HepG2 (cell line): Measurements from ENCODE around the gene WWC1. TPM values are rescaled to one million over a fixed set of nuclear protein-coding genes. Genes with fewer than 3 reads are reported as not detected.

ENCODE experiments used
- AKNA ChIP-seq: sonication (generic); formaldehyde crosslinking; IDR thresholded peaks from 2 replicates; pipeline ENCODE4 v1.4.0; 2020; ENCODE audit warnings: missing genetic modification reagents, borderline replicate concordance
- BCLAF1 ChIP-seq: fragments of 450-650 bp; IDR thresholded peaks from 2 replicates; pipeline ENCODE4 v1.6.1; 2017; ENCODE audit warnings: mild to moderate bottlenecking
- DDIT3 ChIP-seq: sonication (generic); formaldehyde crosslinking; IDR thresholded peaks from 2 replicates; pipeline ENCODE4 v1.4.0; 2020; ENCODE audit warnings: mild to moderate bottlenecking, missing genetic modification reagents
- NCOA2 ChIP-seq: sonication (generic); formaldehyde crosslinking; IDR thresholded peaks from 2 replicates; pipeline ENCODE4 v1.8.0; 2022; ENCODE audit warnings: inconsistent platforms
- RFX1 ChIP-seq: fragments of 450-650 bp; IDR thresholded peaks from 2 replicates; pipeline ENCODE4 v1.6.1; 2017
- SIX4 ChIP-seq: sonication (generic); formaldehyde crosslinking; IDR thresholded peaks from 2 replicates; pipeline ENCODE4 v1.4.0; 2020; ENCODE audit warnings: missing genetic modification reagents
- SKI ChIP-seq: fragments of 450-650 bp; IDR thresholded peaks from one replicate; pipeline ENCODE4 v1.6.1; 2018; ENCODE audit warnings: mild to moderate bottlenecking; ENCODE audit not compliant: partially characterized antibody
- SNAPC4 ChIP-seq: sonication (generic); formaldehyde crosslinking; IDR thresholded peaks from 2 replicates; pipeline ENCODE4 v1.4.0; 2020; ENCODE audit warnings: mild to moderate bottlenecking, missing genetic modification reagents
- SRF ChIP-seq: IDR thresholded peaks from 2 replicates; pipeline ENCODE4 v1.6.1; 2011; ENCODE audit warnings: mild to moderate bottlenecking, low read depth, low read length, moderate library complexity
- polyA plus RNA-seq, 8 experiments: library from polyadenylated mRNA; depleted of rRNA in 3 of 8; stranded (reverse) in 7 of 8; unstranded in 1 of 8; fragments of >200 nt; fragmentation: Illumina TruSeq in 4 of 8; extraction: Trizol in 4 of 8; gene quantifications; 2 replicates each; pipeline versions ENCODE4 v1.2.1 to v1.2.3, GENCODE V29; 2011 to 2016; ENCODE audit warnings: low read depth in 4 of 8, missing spikeins in 1 of 8, mixed read lengths in 1 of 8; ENCODE audit not compliant: insufficient read depth in 1 of 8
- total RNA-seq, 5 experiments: library from RNA; depleted of rRNA; stranded (reverse); fragments of >200 nt; fragmentation: Illumina TruSeq; extraction: Trizol; gene quantifications; 2 replicates each; pipeline ENCODE4 v1.2.3, GENCODE V29; 2016; ENCODE audit warnings: low read depth in 1 of 5
- TF ChIP-seq, protein P1 (sequence below): sonication (generic); formaldehyde crosslinking; IDR thresholded peaks from 2 replicates; pipeline ENCODE4 v1.8.0; 2022; ENCODE audit warnings: mild to moderate bottlenecking, missing genetic modification reagents, borderline replicate concordance
- TF ChIP-seq, protein P2 (sequence below): sonication (generic); formaldehyde crosslinking; IDR thresholded peaks from 2 replicates; pipeline ENCODE4 v1.5.0; 2020; ENCODE audit warnings: mild to moderate bottlenecking, missing genetic modification reagents, moderate library complexity

Gene WWC1
- total and polyA plus RNA-seq, 2 of the 13 experiments (the other 11 are each of a cell fraction or from before 2014, with no cell fraction given) = 8.3 to 17.9 TPM

GRCh38 chr5:168362097-168362885 is 70.8 kb downstream of the WWC1 start (continued):
- no peak for TF ChIP-seq DDIT3
- TF ChIP-seq AKNA (CRISPR knock-in tag) = no peak
- no peak for TF ChIP-seq BCLAF1
- TF ChIP-seq, protein P1, sequence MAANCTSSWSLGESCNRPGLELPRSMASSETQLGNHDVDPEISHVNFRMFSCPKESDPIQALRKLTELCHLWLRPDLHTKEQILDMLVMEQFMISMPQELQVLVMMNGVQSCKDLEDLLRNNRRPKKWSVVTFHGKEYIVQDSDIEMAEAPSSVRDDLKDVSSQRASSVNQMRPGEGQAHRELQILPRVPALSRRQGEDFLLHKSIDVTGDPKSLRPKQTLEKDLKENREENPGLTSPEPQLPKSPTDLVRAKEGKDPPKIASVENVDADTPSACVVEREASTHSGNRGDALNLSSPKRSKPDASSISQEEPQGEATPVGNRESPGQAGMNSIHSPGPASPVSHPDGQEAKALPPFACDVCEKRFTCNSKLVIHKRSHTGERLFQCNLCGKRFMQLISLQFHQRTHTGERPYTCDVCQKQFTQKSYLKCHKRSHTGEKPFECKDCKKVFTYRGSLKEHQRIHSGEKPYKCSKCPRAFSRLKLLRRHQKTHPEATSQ (CRISPR knock-in tag) = no peak
- no peak for TF ChIP-seq RFX1
- TF ChIP-seq SIX4 (CRISPR knock-in tag) = peak; percentile 38; the same call in 1 of the 2 replicates
- peak; percentile 76 for TF ChIP-seq NCOA2 (CRISPR knock-in tag)
- TF ChIP-seq, protein P2, sequence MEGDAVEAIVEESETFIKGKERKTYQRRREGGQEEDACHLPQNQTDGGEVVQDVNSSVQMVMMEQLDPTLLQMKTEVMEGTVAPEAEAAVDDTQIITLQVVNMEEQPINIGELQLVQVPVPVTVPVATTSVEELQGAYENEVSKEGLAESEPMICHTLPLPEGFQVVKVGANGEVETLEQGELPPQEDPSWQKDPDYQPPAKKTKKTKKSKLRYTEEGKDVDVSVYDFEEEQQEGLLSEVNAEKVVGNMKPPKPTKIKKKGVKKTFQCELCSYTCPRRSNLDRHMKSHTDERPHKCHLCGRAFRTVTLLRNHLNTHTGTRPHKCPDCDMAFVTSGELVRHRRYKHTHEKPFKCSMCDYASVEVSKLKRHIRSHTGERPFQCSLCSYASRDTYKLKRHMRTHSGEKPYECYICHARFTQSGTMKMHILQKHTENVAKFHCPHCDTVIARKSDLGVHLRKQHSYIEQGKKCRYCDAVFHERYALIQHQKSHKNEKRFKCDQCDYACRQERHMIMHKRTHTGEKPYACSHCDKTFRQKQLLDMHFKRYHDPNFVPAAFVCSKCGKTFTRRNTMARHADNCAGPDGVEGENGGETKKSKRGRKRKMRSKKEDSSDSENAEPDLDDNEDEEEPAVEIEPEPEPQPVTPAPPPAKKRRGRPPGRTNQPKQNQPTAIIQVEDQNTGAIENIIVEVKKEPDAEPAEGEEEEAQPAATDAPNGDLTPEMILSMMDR (CRISPR knock-in tag) = 0 out of 2 replicates have a peak, but pooled peaks have one; percentile 10
- no peak for TF ChIP-seq SNAPC4
- no peak for TF ChIP-seq SRF
- peak; percentile 65 for TF ChIP-seq SKI
